H9 (cell line): ENCODE measurements around the gene TMCC2. TPM values are rescaled to one million over a fixed set of nuclear protein-coding genes. Genes with fewer than 3 reads are reported as not detected.
A peak's percentile ranks its signal among the peaks of the same experiment; 100 is the strongest.

ENCODE experiments used
- DNase-seq: peaks from one replicate; pipeline ENCODE4 v3.0.0-alpha.2; 2017
- H2AFZ ChIP-seq: one replicate; pipeline ENCODE4 v1.6.1; 2013; ENCODE audit warnings: mild to moderate bottlenecking, low read length, control low read depth, moderate library complexity
- H2AK5ac ChIP-seq: 2 replicates; pipeline ENCODE4 v1.6.1; 2013; ENCODE audit warnings: low read length, control low read depth, mixed read lengths; ENCODE audit not compliant: insufficient read length
- H2BK120ac ChIP-seq: one replicate; pipeline ENCODE4 v1.6.1; 2013; ENCODE audit warnings: low read depth, mild to moderate bottlenecking, low read length, control low read depth, inconsistent platforms; ENCODE audit not compliant: poor library complexity, severe bottlenecking
- H2BK12ac ChIP-seq: 2 replicates; pipeline ENCODE4 v1.6.1; 2013; ENCODE audit warnings: low read length, control low read depth, mixed read lengths, low read depth; ENCODE audit not compliant: insufficient read length
- H2BK15ac ChIP-seq: 2 replicates; pipeline ENCODE4 v1.6.1; 2013; ENCODE audit warnings: low read depth, low read length, control low read depth
- H2BK20ac ChIP-seq: one replicate; pipeline ENCODE4 v1.6.1; 2013; ENCODE audit warnings: low read depth, mild to moderate bottlenecking, low read length, control low read depth, inconsistent platforms; ENCODE audit not compliant: poor library complexity, severe bottlenecking
- H2BK5ac ChIP-seq: 2 replicates; pipeline ENCODE4 v1.6.1; 2013; ENCODE audit warnings: low read length, control low read depth, mixed read lengths; ENCODE audit not compliant: insufficient read length
- H3K14ac ChIP-seq: 2 replicates; pipeline ENCODE4 v1.6.1; 2013; ENCODE audit warnings: low read length, control low read depth; ENCODE audit not compliant: insufficient read depth
- H3K18ac ChIP-seq: 2 replicates; pipeline ENCODE4 v1.6.1; 2013; ENCODE audit warnings: low read depth, mild to moderate bottlenecking, mixed read lengths, low read length, control low read depth; ENCODE audit not compliant: insufficient read length
- H3K23ac ChIP-seq: 2 replicates; pipeline ENCODE4 v1.6.1; 2013; ENCODE audit warnings: low read length, control low read depth, mixed read lengths, low read depth; ENCODE audit not compliant: insufficient read length
- H3K23me2 ChIP-seq: 2 replicates; pipeline ENCODE4 v1.6.1; 2013; ENCODE audit warnings: low read depth, mild to moderate bottlenecking, mixed read lengths, low read length, control low read depth; ENCODE audit not compliant: insufficient read length, poor library complexity, severe bottlenecking
- H3K27ac ChIP-seq: 2 replicates; pipeline ENCODE4 v1.5.1; 2013; ENCODE audit warnings: low read length, control low read depth, mixed read lengths, low read depth; ENCODE audit not compliant: insufficient read length
- H3K27me3 ChIP-seq: 2 replicates; pipeline ENCODE4 v1.6.1; 2013; ENCODE audit warnings: low read length, control low read depth, inconsistent platforms; ENCODE audit not compliant: insufficient read depth
- H3K4ac ChIP-seq: 2 replicates; pipeline ENCODE4 v1.6.1; 2013; ENCODE audit warnings: low read depth, mild to moderate bottlenecking, control low read depth, inconsistent platforms, low read length, moderate library complexity
- H3K4me1 ChIP-seq: 2 replicates; pipeline ENCODE4 v1.6.1; 2013; ENCODE audit warnings: low read length, control low read depth, inconsistent platforms; ENCODE audit not compliant: insufficient read depth
- H3K4me2 ChIP-seq: 2 replicates; pipeline ENCODE4 v1.6.1; 2013; ENCODE audit warnings: low read length, control low read depth, mixed read lengths; ENCODE audit not compliant: insufficient read length, insufficient read depth
- H3K56ac ChIP-seq: 2 replicates; pipeline ENCODE4 v1.6.1; 2013; ENCODE audit warnings: low read depth, mild to moderate bottlenecking, mixed read lengths, low read length, control low read depth; ENCODE audit not compliant: insufficient read length
- H3K79me1 ChIP-seq: 2 replicates; pipeline ENCODE4 v1.6.1; 2013; ENCODE audit warnings: low read depth, mild to moderate bottlenecking, moderate library complexity, low read length, control low read depth, inconsistent platforms; ENCODE audit not compliant: insufficient read depth, poor library complexity, severe bottlenecking
- H3K79me2 ChIP-seq: 2 replicates; pipeline ENCODE4 v1.6.1; 2013; ENCODE audit warnings: low read length, control low read depth, inconsistent platforms; ENCODE audit not compliant: insufficient read depth
- H3K9ac ChIP-seq: 2 replicates; pipeline ENCODE4 v1.6.1; 2013; ENCODE audit warnings: low read length, control low read depth, mixed read lengths; ENCODE audit not compliant: insufficient read length; ENCODE audit errors: extremely low read depth
- H3K9me3 ChIP-seq: one replicate; pipeline ENCODE4 v1.6.1; 2013; ENCODE audit warnings: low read depth, low read length, inconsistent platforms; ENCODE audit not compliant: control insufficient read depth
- H3T11ph ChIP-seq: one replicate; pipeline ENCODE4 v1.6.1; 2013; ENCODE audit warnings: mild to moderate bottlenecking, low read length, control low read depth, inconsistent platforms
- H4K20me1 ChIP-seq: one replicate; pipeline ENCODE4 v1.6.1; 2013; ENCODE audit not compliant: control insufficient read depth, insufficient read length, insufficient read depth
- H4K5ac ChIP-seq: 2 replicates; pipeline ENCODE4 v1.6.1; 2013; ENCODE audit warnings: low read depth, mild to moderate bottlenecking, mixed read lengths, low read length, control low read depth; ENCODE audit not compliant: insufficient read length
- H4K8ac ChIP-seq: replicated peaks from 2 replicates; pipeline ENCODE4 v1.6.1; 2013; ENCODE audit warnings: low read length, control low read depth, mixed read lengths, low read depth; ENCODE audit not compliant: insufficient read length
- H4K91ac ChIP-seq: 2 replicates; pipeline ENCODE4 v1.6.1; 2013; ENCODE audit warnings: low read depth, mild to moderate bottlenecking, moderate library complexity, mixed read lengths, low read length, control low read depth; ENCODE audit not compliant: insufficient read length
- H3K27ac Mint-ChIP-seq, 3 experiments: 2 replicates in 2 of 3; 3 replicates in 1 of 3; pipeline ENCODE4 v1.8.0; 2020 to 2021; ENCODE audit warnings: mixed read lengths in 3 of 3, mild to moderate bottlenecking in 1 of 3, moderate library complexity in 1 of 3
- H3K27me3 Mint-ChIP-seq: 2 replicates; pipeline ENCODE4 v1.8.0; 2021; ENCODE audit warnings: low read depth, mild to moderate bottlenecking, moderate library complexity, mixed read lengths
- H3K36me3 Mint-ChIP-seq, 3 experiments: 2 replicates in 2 of 3; 3 replicates in 1 of 3; pipeline ENCODE4 v1.8.0; 2020 to 2021; ENCODE audit warnings: low read depth in 3 of 3, mixed read lengths in 3 of 3; ENCODE audit not compliant: insufficient read depth in 1 of 3
- H3K4me1 Mint-ChIP-seq, 2 experiments: 2 replicates each; pipeline ENCODE4 v1.8.0; 2020; ENCODE audit warnings: mixed read lengths in 2 of 2
- H3K4me3 Mint-ChIP-seq, 2 experiments: 2 replicates in 1 of 2; 3 replicates in 1 of 2; pipeline ENCODE4 v1.8.0; 2020 to 2021; ENCODE audit warnings: mild to moderate bottlenecking in 2 of 2, mixed read lengths in 2 of 2, moderate library complexity in 1 of 2
- H3K9me3 Mint-ChIP-seq, 2 experiments: 2 replicates in 1 of 2; 3 replicates in 1 of 2; pipeline ENCODE4 v1.8.0; 2020; ENCODE audit warnings: mild to moderate bottlenecking in 2 of 2, mixed read lengths in 2 of 2, moderate library complexity in 1 of 2
- CTCF ChIP-seq: fragments of 200-600 bp; sonication (generic); conservative IDR thresholded peaks from 3 replicates; pipeline ENCODE4 v1.8.0; 2021; ENCODE audit warnings: antibody characterized with exemption, mild to moderate bottlenecking
- WGBS: extraction: QIAGEN DNeasy Blood & Tissue Kit; methylation state at CpG from one replicate; pipeline ENCODE4 v1.1.7; 2013; ENCODE audit warnings: missing lambda C conversion rate, low lambda C conversion rate, mixed read lengths; ENCODE audit not compliant: insufficient read length; ENCODE audit errors: extremely low coverage; 5-methylcytosine and 5-hydroxymethylcytosine counted together
- total RNA-seq: library from RNA; stranded (reverse); gene quantifications from 2 replicates; pipeline ENCODE4 v1.2.1, GENCODE V29; 2021

The TMCC2 gene
- total RNA-seq, 1 experiment from 2014 or later: 11.7 TPM

- Histone ChIP-seq H3K4ac (no peak overlapping the region), H3K23ac (no peak overlapping the region), H3K9ac (no peak overlapping the region), H2BK12ac (no peak overlapping the region), H3K23me2 (no peaks in the 10 kb centered on the region), H3K27ac (no peak overlapping the region), H3K27me3 (no peaks in the 10 kb centered on the region), H2BK5ac (no peak overlapping the region), H3K14ac (peak overlapping the region; percentile 67; the same call in 1 of the 2 replicates), H2BK20ac (no peak overlapping the region), H3K18ac (no peak overlapping the region), H4K8ac (no peak overlapping the region), H4K5ac (no peak overlapping the region), H2BK120ac (no peak overlapping the region), H3K4me2 (no peak overlapping the region), H2AK5ac (no peak overlapping the region), H3K4me1 (peaks cover 16% of the 10 kb centered on the region; the same call in 1 of the 2 replicates), H3T11ph (no peak overlapping the region), H3K79me2 (peaks cover 1% of the 10 kb centered on the region; the same call in 1 of the 2 replicates), H4K20me1 (no peaks in the 10 kb centered on the region), H3K9me3 (no peaks in the 10 kb centered on the region), H3K56ac (no peak overlapping the region), H4K91ac (no peak overlapping the region), H2AFZ (no peak overlapping the region), H3K79me1 (peaks cover 4% of the 10 kb centered on the region), H2BK15ac (0 out of 2 replicates have a peak overlapping the region, but pooled peaks have one; percentile 65)
- H3K27ac Mint-ChIP-seq: peak overlapping the region; percentile 72 to 87 (median 73); a peak in 6 of 7 replicates
- peaks cover 2 to 6% (median 6%) of the 10 kb centered on the region in 3 experiments; a peak in 6 of 7 replicates for H3K36me3 Mint-ChIP-seq
- no peaks in the 10 kb centered on the region for H3K9me3 Mint-ChIP-seq
- TF ChIP-seq CTCF: no peak
- H3K4me1 Mint-ChIP-seq: peaks cover 48 to 59% of the 10 kb centered on the region in 2 experiments
- WGBS: no CpG with 5 or more reads among the region's 10 CpGs
- DNase-seq: no peak
- no peaks in the 10 kb centered on the region for H3K27me3 Mint-ChIP-seq
- peak overlapping the region; percentile 8 to 24; a peak in 2 of 5 replicates for H3K4me3 Mint-ChIP-seq
Measured at GRCh38 chr1:205187420-205187819, 40.3 kb upstream of the TMCC2 start.
